ENCODE results near the gene OAS3. TPM values are rescaled to one million over a fixed set of nuclear protein-coding genes. Genes with fewer than 3 reads are reported as not detected.
"Not testable (repeated sequence)": the region's sequence is repeated elsewhere in the genome, so short reads cannot be mapped to it uniquely, and the experiment has no call there.

Gene OAS3
- total RNA-seq, 1 donor from 2014 or later = 62.9 TPM

DNA sequence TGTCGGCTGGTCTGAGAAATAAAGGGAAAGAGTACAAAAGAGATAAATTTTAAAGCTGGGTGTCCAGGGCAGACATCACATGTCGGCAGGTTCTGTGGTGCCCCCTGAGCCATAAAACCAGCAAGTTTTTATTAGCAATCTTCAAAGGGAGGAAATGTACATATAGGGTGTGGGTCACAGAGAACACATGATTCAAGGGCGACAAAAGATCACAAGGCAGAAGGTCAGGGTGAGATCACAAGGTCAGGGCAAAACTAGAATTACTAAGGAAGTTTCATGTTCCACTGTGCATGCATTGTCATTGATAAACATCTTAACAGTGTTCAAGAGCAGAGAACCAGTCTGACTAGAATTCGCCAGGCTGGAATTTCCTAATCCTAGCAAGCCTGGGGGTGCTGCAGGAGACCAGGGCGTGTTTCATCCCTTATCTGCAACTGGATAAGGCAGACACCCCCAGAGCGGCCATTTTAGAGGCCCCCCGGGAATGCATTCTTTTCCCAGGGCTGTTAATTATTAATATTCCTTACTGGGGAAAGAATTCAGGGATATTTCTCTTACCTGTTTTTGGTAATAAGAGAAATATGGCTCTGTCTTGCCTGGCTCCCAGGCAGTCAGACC lies 11.7 kb upstream of the OAS3 start:
- DNase-seq (ENCODE audit: extremely low read depth, low read depth, low spot score) = not testable (repeated sequence)

DNA sequence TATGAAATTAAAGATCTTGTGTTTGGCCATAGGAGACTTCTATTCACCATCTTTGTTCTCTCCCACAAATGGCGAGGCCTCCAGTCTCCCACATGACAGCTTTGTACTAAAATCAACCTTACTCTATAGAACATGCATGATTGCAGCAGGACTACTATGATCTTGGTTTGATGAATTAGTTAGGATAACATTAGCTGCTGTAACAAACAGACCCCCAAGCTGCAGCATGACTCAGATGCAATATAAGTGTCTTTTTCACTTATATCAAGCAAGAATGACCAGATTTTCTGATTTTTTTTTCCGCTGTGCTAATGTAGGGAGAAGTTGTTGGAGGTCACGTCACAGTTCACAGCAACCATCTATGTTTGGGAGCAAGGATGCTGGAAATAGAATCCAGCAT lies 10.8 kb upstream of the OAS3 start:
- no peak for DNase-seq (ENCODE audit: extremely low read depth, low read depth, low spot score)

DNA sequence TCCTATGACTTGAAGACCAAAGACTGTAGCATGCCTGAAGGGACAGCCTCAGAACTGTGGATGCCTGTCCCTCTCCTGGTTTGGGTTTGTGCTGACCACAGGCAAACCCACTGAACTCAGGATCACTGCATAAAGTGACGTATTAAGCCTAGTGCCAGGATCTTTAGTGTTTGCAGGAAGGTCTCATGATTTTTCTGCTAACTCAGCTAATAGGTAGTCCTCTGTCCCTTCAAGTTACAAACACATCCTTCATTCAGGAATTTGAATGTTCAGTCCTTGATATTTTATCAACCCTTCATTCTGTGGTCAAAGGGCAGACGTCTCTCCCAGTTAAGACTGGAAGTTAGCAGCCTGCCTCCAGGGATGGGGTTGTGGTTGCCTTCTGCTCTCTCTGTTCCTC lies 10.3 kb upstream of the OAS3 start:
- no peak for DNase-seq (ENCODE audit: extremely low read depth, low read depth, low spot score)

DNA sequence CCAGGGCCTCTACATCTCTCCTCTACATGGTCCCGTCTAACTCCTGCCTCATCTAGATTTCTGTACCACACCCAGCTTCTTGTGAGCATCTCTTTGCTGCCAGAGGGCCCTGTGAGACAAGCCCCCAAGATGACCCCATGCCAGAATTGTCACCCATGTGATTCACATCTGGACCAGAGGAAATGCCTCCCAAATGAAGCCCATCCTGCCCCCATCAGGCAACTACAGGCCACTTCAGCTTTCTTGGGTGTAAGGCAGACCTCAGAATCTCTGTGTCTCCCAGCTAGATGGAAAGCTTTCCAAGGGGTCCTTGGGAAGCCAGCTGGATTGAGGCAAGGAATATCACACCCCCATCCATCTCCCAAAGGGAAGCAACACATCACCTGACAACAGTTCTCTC lies 9.3 kb upstream of the OAS3 start:
- DNase-seq (ENCODE audit: extremely low read depth, low read depth, low spot score) = no peak

DNA sequence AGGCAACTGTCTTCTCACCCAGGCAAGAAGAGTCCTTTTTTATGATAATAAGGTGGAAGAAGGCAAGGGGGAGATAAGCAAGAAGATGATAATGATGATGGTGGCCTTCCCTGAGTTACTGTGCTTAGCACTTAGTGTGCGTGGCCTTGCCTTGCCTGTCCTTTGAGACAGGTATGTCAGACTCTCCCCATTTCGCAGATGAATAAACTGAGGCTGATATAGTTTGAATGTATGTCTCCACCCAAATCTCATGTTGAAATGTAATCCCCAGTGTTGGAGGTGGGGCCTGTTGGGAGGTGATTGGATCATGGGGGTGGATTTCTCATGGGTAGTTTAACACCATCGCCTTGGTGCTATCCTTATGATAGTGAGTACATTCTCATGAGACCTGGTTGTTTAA lies 8.6 kb upstream of the OAS3 start:
- DNase-seq (ENCODE audit: extremely low read depth, low read depth, low spot score) = no peak

- no peak for DNase-seq (ENCODE audit: extremely low read depth, low read depth, low spot score)
Observed at GRCh38 chr12:112930350-112930749, 7.9 kb upstream of the OAS3 start.

DNA sequence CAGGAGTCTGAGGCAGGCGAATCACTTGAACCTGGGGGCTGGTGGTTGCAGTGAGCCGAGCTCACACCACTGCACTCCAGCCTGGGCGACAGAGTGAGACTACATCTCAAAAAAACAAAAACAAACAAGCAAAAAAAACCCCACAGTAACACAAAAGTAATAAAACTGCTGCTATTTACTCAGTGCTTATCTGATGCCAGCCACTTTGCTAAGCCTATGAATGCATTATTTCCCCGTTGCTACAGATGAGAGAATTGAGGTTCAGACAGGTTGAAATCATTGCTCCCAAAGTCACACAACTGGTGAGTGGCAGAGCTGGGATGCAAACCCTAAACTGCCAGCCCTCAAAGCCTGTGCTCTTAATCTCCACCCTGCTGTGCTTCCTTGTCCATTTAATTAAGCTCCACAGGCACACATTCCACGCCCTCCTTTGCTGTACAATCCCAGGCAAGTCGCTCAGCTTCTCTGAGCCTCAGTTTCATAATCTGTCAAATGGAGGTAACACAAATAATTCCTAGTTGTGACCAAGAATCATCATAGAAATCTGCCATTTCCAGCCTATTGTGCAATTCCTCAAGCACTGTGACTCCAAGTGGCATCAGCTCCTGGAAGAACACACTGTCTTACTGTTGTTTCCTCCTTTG lies 5.7 kb upstream of the OAS3 start:
- DNase-seq (ENCODE audit: extremely low read depth, low read depth, low spot score) = no peak

GRCh38 chr12:112933129-112933505 lies 5.2 kb upstream of the OAS3 start:
- no peak for DNase-seq (ENCODE audit: extremely low read depth, low read depth, low spot score)

DNA sequence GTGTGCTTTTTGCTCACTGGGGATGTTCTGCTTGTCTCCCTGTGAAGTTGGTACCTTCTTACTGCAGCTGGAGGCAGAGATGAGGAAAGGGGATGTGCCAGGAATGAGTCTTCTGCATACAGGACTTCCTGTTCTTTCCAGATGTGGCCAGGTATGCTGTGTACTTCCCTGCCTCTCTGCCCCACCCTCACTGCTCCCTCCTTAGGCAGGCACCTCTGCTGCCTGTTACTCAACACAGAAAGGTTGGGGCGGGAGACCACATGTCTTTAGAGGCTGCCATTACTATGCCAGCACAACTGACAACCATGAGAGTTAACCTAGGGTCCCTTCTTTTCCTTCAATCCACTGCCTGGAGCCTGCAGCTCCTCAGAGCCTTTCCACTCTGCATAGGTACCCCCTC lies 2.0 kb upstream of the OAS3 start:
- DNase-seq (ENCODE audit: extremely low read depth, low read depth, low spot score) = no peak

DNA sequence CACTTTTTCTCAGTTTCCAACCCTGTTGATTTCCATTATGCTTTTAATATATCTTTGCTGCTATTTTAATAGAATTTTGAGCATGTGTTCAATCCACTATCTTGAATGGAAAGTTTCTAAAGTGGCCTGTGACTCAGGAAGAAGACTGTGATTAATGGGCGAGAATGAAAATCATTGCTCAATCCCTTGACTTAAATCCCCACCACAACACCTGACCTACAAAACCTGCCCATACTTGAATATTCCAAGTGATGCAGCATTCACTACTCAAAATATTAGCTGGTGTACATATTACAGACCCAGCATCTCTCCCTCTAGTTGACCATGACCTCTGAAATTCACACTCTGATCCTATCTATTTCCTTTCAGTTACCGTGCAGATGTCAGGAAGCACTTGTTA lies 1.3 kb upstream of the OAS3 start:
- no peak for DNase-seq (ENCODE audit: extremely low read depth, low read depth, low spot score)

- DNase-seq (ENCODE audit: extremely low read depth, low read depth, low spot score) = no peak
Observed at GRCh38 chr12:112938751-112939150, 477 bp downstream of the OAS3 start.

DNA sequence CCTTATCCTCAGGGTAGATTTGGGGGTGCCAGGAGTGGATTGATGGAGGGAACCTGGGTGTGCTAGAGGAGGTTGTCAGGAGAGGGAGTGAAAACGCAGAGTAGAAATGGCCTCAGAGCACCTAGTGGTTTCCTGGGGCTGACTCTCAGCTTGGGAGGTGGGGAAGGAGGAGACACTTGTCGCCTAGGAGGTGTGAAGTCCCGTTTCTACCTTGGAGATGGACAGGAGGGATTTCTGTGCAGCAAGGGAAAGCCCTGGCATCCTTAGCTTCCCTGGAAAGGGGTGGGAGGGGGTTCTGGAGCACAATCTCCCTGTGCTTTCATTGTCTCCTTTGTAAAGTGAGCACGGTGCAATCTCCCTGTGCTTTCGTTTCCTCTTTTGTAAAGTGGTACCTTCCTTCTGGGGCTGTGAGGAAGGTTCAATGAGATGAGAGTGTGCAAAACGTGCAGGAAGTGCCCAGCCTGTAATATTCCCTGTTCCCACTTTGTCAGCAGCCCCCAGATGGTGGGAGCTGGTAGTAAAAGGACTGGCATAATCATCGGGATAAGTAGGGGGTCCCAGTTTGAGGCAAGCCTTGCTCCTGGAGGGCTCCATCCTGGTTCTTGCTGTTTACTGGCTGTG lies 1.6 kb downstream of the OAS3 start:
- DNase-seq (ENCODE audit: extremely low read depth, low read depth, low spot score) = no peak

DNA sequence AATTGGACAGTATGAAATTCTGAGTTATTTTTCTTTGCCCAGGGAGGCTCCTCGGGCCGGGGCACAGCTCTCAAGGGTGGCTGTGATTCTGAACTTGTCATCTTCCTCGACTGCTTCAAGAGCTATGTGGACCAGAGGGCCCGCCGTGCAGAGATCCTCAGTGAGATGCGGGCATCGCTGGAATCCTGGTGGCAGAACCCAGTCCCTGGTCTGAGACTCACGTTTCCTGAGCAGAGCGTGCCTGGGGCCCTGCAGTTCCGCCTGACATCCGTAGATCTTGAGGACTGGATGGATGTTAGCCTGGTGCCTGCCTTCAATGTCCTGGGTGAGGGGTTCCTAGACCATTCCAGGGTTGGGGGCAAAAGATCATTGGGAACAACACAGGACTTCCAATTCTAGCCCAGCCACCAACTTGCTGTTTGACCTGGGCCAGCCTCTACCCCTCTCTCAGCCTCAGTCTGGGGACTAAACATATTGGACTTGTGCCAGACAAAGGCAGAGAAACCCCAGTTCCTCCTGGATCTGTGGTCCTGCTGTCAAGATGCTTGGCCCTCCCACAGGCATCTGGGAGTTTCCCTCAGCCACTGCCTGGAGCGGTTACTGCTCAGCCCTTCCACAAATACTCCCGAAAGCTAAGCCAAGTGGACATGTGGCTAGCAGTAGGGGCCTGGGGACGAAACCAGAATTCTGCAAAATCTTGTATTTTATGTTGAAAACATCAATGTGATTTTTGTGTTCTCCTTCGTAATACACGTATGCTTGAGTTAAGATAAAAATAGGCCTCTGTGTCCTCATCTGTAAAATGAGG lies 3.5 kb downstream of the OAS3 start:
- no peak for DNase-seq (ENCODE audit: extremely low read depth, low read depth, low spot score)

DNA sequence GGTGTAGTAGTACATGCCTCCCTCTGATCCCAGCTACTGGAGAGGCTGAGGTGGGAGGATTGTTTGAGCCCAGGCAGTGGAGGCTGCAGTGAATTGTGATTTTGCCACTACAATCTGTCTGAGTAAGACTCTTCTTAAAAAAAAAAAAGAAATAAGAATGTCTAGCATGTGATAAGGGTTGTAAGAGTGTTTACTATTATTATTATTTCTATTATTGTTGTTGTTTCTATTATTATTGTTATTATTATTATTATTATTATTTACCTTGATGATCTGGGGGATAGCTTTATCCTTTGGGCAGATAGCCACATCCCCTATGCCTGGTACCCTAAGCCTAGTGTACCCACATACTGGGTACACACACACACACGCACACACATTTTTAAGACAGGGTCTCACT lies 4.3 kb downstream of the OAS3 start:
- DNase-seq (ENCODE audit: extremely low read depth, low read depth, low spot score) = no peak

GRCh38 chr12:112944024-112944690 lies 5.9 kb downstream of the OAS3 start:
- DNase-seq (ENCODE audit: extremely low read depth, low read depth, low spot score) = no peak

- no peak for DNase-seq (ENCODE audit: extremely low read depth, low read depth, low spot score)
Observed at GRCh38 chr12:112945515-112945914, 7.2 kb downstream of the OAS3 start.

GRCh38 chr12:112946236-112947000 lies 8.1 kb downstream of the OAS3 start:
- DNase-seq (ENCODE audit: extremely low read depth, low read depth, low spot score) = no peak

GRCh38 chr12:112947314-112947713 lies 9.0 kb downstream of the OAS3 start:
- no peak for DNase-seq (ENCODE audit: extremely low read depth, low read depth, low spot score)

DNA sequence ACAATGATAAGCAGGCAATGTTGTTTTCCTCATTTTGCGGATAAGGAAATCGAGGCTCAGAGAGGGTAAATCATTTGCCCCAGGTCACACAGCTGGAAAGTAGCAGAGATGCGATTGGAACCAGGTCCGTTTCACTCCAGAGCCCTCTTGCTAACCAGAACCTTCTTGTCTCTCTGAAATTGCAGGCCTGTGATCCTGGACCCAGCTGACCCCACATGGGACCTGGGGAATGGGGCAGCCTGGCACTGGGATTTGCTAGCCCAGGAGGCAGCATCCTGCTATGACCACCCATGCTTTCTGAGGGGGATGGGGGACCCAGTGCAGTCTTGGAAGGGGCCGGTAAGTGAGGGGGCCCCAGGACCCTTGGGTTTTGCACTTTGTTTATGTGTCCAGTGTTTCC lies 9.5 kb downstream of the OAS3 start:
- no peak for DNase-seq (ENCODE audit: extremely low read depth, low read depth, low spot score)

GRCh38 chr12:112948806-112949205 lies 10.5 kb downstream of the OAS3 start:
- no peak for DNase-seq (ENCODE audit: extremely low read depth, low read depth, low spot score)

Data from glomerular endothelial cell (primary cell).